IPS-20b (cell line): Measurements from ENCODE around the gene ZNF292.

Source experiments
- H3K27ac ChIP-seq: one replicate; pipeline ENCODE4 v1.5.1; 2013; ENCODE audit warnings: low read length
- H3K27me3 ChIP-seq: 2 replicates; pipeline ENCODE4 v1.6.1; 2013; ENCODE audit warnings: mild to moderate bottlenecking, low read length, inconsistent platforms; ENCODE audit not compliant: insufficient read depth
- H3K36me3 ChIP-seq: 2 replicates; pipeline ENCODE4 v1.6.1; 2013; ENCODE audit warnings: low read depth, mild to moderate bottlenecking, inconsistent platforms, low read length, moderate library complexity; ENCODE audit not compliant: insufficient read depth
- H3K4me1 ChIP-seq: 2 replicates; pipeline ENCODE4 v1.6.1; 2013; ENCODE audit warnings: mild to moderate bottlenecking, control low read depth, inconsistent platforms, low read length, moderate library complexity; ENCODE audit not compliant: insufficient read depth
- H3K4me3 ChIP-seq: 2 replicates; pipeline ENCODE4 v1.5.1; 2013; ENCODE audit warnings: mild to moderate bottlenecking, low read length, inconsistent platforms
- H3K9ac ChIP-seq: 2 replicates; pipeline ENCODE4 v1.6.1; 2013; ENCODE audit warnings: low read depth, mild to moderate bottlenecking, inconsistent platforms, low read length, moderate library complexity
- H3K9me3 ChIP-seq: 2 replicates; pipeline ENCODE4 v1.6.1; 2013; ENCODE audit warnings: mild to moderate bottlenecking, low read depth, low read length, inconsistent platforms; ENCODE audit not compliant: insufficient read depth

ZNF292 gene

GRCh38 chr6:87250019-87250418 lies 94.7 kb downstream of the ZNF292 start:
- H3K27ac ChIP-seq: no peak overlapping the region
- no peak overlapping the region for H3K9ac ChIP-seq
- H3K9me3 ChIP-seq: no peaks in the 10 kb centered on the region
- no peaks in the 10 kb centered on the region for H3K4me1 ChIP-seq
- peaks cover 87% of the 10 kb centered on the region for H3K36me3 ChIP-seq
- H3K27me3 ChIP-seq: no peaks in the 10 kb centered on the region
- no peak overlapping the region for H3K4me3 ChIP-seq

GRCh38 chr6:87251225-87251624 lies 95.9 kb downstream of the ZNF292 start:
- H3K27me3 ChIP-seq: no peaks in the 10 kb centered on the region
- no peak overlapping the region for H3K4me3 ChIP-seq
- no peak overlapping the region for H3K9ac ChIP-seq
- no peaks in the 10 kb centered on the region for H3K9me3 ChIP-seq
- peaks cover 87% of the 10 kb centered on the region for H3K36me3 ChIP-seq
- H3K27ac ChIP-seq: no peak overlapping the region
- H3K4me1 ChIP-seq: no peaks in the 10 kb centered on the region

- H3K27ac ChIP-seq: no peak overlapping the region
- H3K9ac ChIP-seq: no peak overlapping the region
- H3K4me3 ChIP-seq: no peak overlapping the region
- no peaks in the 10 kb centered on the region for H3K4me1 ChIP-seq
- H3K36me3 ChIP-seq: peaks cover 87% of the 10 kb centered on the region
- H3K9me3 ChIP-seq: no peaks in the 10 kb centered on the region
- no peaks in the 10 kb centered on the region for H3K27me3 ChIP-seq
Observed at GRCh38 chr6:87251725-87252124, 96.4 kb downstream of the ZNF292 start.

GRCh38 chr6:87257046-87257445 lies 101.7 kb downstream of the ZNF292 start:
- Histone ChIP-seq H3K4me1 (no peaks in the 10 kb centered on the region), H3K9ac (no peak overlapping the region), H3K36me3 (peaks cover 91% of the 10 kb centered on the region), H3K4me3 (no peak overlapping the region), H3K9me3 (no peaks in the 10 kb centered on the region), H3K27ac (no peak overlapping the region), H3K27me3 (no peaks in the 10 kb centered on the region)

- no peaks in the 10 kb centered on the region for H3K4me1 ChIP-seq
- H3K9ac ChIP-seq: no peak overlapping the region
- peaks cover 87% of the 10 kb centered on the region for H3K36me3 ChIP-seq
- no peak overlapping the region for H3K4me3 ChIP-seq
- H3K27ac ChIP-seq: no peak overlapping the region
- no peaks in the 10 kb centered on the region for H3K9me3 ChIP-seq
- H3K27me3 ChIP-seq: no peaks in the 10 kb centered on the region
Observed at GRCh38 chr6:87257565-87257964, 102.2 kb downstream of the ZNF292 start.

- Histone ChIP-seq H3K27me3 (no peaks in the 10 kb centered on the region), H3K9ac (no peak overlapping the region), H3K36me3 (peaks cover 85% of the 10 kb centered on the region), H3K9me3 (no peaks in the 10 kb centered on the region), H3K27ac (no peak overlapping the region), H3K4me1 (no peaks in the 10 kb centered on the region), H3K4me3 (no peak overlapping the region)
Observed at GRCh38 chr6:87257975-87258374, 102.6 kb downstream of the ZNF292 start.

GRCh38 chr6:87259791-87260190 lies 104.4 kb downstream of the ZNF292 start:
- no peaks in the 10 kb centered on the region for H3K4me1 ChIP-seq

GRCh38 chr6:87261534-87261933 lies 106.2 kb downstream of the ZNF292 start:
- Histone ChIP-seq H3K4me3 (no peak overlapping the region), H3K36me3 (peaks cover 50% of the 10 kb centered on the region), H3K9ac (no peak overlapping the region), H3K4me1 (no peaks in the 10 kb centered on the region), H3K27ac (no peak overlapping the region), H3K9me3 (no peaks in the 10 kb centered on the region), H3K27me3 (no peaks in the 10 kb centered on the region)

More at GRCh38 chr6:87259791-87260190, 104.4 kb downstream of the ZNF292 start:
- H3K9me3 ChIP-seq: no peaks in the 10 kb centered on the region
- H3K36me3 ChIP-seq: peaks cover 67% of the 10 kb centered on the region
- H3K4me3 ChIP-seq: no peak overlapping the region
- H3K9ac ChIP-seq: no peak overlapping the region
- no peaks in the 10 kb centered on the region for H3K27me3 ChIP-seq
- no peak overlapping the region for H3K27ac ChIP-seq

- Histone ChIP-seq H3K27me3 (no peaks in the 10 kb centered on the region), H3K9ac (no peak overlapping the region), H3K36me3 (peaks cover 20% of the 10 kb centered on the region), H3K27ac (no peak overlapping the region), H3K9me3 (no peaks in the 10 kb centered on the region), H3K4me3 (no peak overlapping the region), H3K4me1 (no peaks in the 10 kb centered on the region)
Observed at GRCh38 chr6:87264481-87264880, 109.1 kb downstream of the ZNF292 start.

GRCh38 chr6:87274660-87275274 lies 119.4 kb downstream of the ZNF292 start:
- H3K27me3 ChIP-seq: no peaks in the 10 kb centered on the region
- no peaks in the 10 kb centered on the region for H3K36me3 ChIP-seq
- no peaks in the 10 kb centered on the region for H3K4me1 ChIP-seq
- no peak overlapping the region for H3K4me3 ChIP-seq
- no peaks in the 10 kb centered on the region for H3K9me3 ChIP-seq
- H3K27ac ChIP-seq: no peak overlapping the region
- H3K9ac ChIP-seq: no peak overlapping the region

- H3K4me1 ChIP-seq: no peaks in the 10 kb centered on the region
- no peak overlapping the region for H3K4me3 ChIP-seq
- no peaks in the 10 kb centered on the region for H3K9me3 ChIP-seq
- no peak overlapping the region for H3K27ac ChIP-seq
- H3K27me3 ChIP-seq: no peaks in the 10 kb centered on the region
- no peaks in the 10 kb centered on the region for H3K36me3 ChIP-seq
- no peak overlapping the region for H3K9ac ChIP-seq
Observed at GRCh38 chr6:87276624-87277023, 121.3 kb downstream of the ZNF292 start.

- Histone ChIP-seq H3K36me3 (no peaks in the 10 kb centered on the region), H3K27ac (no peak overlapping the region)
Observed at GRCh38 chr6:87277123-87277522, 121.8 kb downstream of the ZNF292 start.

More at GRCh38 chr6:87277123-87277522, 121.8 kb downstream of the ZNF292 start:
- Histone ChIP-seq H3K9ac (no peak overlapping the region), H3K27me3 (no peaks in the 10 kb centered on the region), H3K4me3 (no peak overlapping the region), H3K4me1 (no peaks in the 10 kb centered on the region), H3K9me3 (no peaks in the 10 kb centered on the region)
